GM21576 (cell line): ENCODE data around the gene CALN1.
"Not testable (repeated sequence)": the region's sequence is repeated elsewhere in the genome, so short reads cannot be mapped to it uniquely, and the experiment has no call there.

Experiments
- ATAC-seq: cut with Tn5 transposase; IDR thresholded peaks from one replicate; pipeline ENCODE4 v1.9.1; 2021; ENCODE audit warnings: mild to moderate bottlenecking, moderate library complexity; ENCODE audit not compliant: unreplicated experiment

The CALN1 gene

GRCh38 chr7:72209006-72209405, 203.1 kb downstream of the CALN1 start:
- ATAC-seq = not testable (repeated sequence)

- no peak for ATAC-seq
Measured at GRCh38 chr7:72196176-72196575, 216.0 kb downstream of the CALN1 start.

- no peak for ATAC-seq
Measured at GRCh38 chr7:72190919-72191318, 221.2 kb downstream of the CALN1 start.

GRCh38 chr7:72190146-72190545, 222.0 kb downstream of the CALN1 start:
- no peak for ATAC-seq

GRCh38 chr7:72187179-72187578, 225.0 kb downstream of the CALN1 start:
- ATAC-seq = no peak

- ATAC-seq = no peak
Measured at GRCh38 chr7:72183835-72184234, 228.3 kb downstream of the CALN1 start.

- no peak for ATAC-seq
Measured at GRCh38 chr7:72182036-72182435, 230.1 kb downstream of the CALN1 start.

- no peak for ATAC-seq
Measured at GRCh38 chr7:72176875-72177274, 235.3 kb downstream of the CALN1 start.

- ATAC-seq = no peak
Measured at GRCh38 chr7:72170475-72170874, 241.7 kb downstream of the CALN1 start.

- no peak for ATAC-seq
Measured at GRCh38 chr7:72163271-72163670, 248.9 kb downstream of the CALN1 start.

GRCh38 chr7:72161534-72161933, 250.6 kb downstream of the CALN1 start:
- no peak for ATAC-seq

- no peak for ATAC-seq
Measured at GRCh38 chr7:72159911-72160310, 252.2 kb downstream of the CALN1 start.

GRCh38 chr7:72156671-72157070, 255.5 kb downstream of the CALN1 start:
- ATAC-seq = no peak

- ATAC-seq = no peak
Measured at GRCh38 chr7:72153132-72153512, 259.0 kb downstream of the CALN1 start.

- ATAC-seq = no peak
Measured at GRCh38 chr7:72152161-72153131, 259.7 kb downstream of the CALN1 start.

- no peak for ATAC-seq
Measured at GRCh38 chr7:72140566-72140965, 271.6 kb downstream of the CALN1 start.

- no peak for ATAC-seq
Measured at GRCh38 chr7:72127136-72127535, 285.0 kb downstream of the CALN1 start.

- no peak for ATAC-seq
Measured at GRCh38 chr7:72123913-72124312, 288.2 kb downstream of the CALN1 start.

GRCh38 chr7:72118366-72118765, 293.8 kb downstream of the CALN1 start:
- ATAC-seq = no peak

GRCh38 chr7:72114129-72114528, 298.0 kb downstream of the CALN1 start:
- ATAC-seq = no peak

GRCh38 chr7:72112992-72113391, 299.1 kb downstream of the CALN1 start:
- no peak for ATAC-seq

GRCh38 chr7:72112530-72112929, 299.6 kb downstream of the CALN1 start:
- ATAC-seq = no peak

GRCh38 chr7:72111086-72111485, 301.1 kb downstream of the CALN1 start:
- no peak for ATAC-seq
